ENCODE results near the gene UBE2G1. TPM values are rescaled to one million over a fixed set of nuclear protein-coding genes. Genes with fewer than 3 reads are reported as not detected.

UBE2G1 gene
- total and polyA plus RNA-seq, 5 experiments from 2014 or later: 42.7 to 64.5 (median 56.5) TPM

DNA sequence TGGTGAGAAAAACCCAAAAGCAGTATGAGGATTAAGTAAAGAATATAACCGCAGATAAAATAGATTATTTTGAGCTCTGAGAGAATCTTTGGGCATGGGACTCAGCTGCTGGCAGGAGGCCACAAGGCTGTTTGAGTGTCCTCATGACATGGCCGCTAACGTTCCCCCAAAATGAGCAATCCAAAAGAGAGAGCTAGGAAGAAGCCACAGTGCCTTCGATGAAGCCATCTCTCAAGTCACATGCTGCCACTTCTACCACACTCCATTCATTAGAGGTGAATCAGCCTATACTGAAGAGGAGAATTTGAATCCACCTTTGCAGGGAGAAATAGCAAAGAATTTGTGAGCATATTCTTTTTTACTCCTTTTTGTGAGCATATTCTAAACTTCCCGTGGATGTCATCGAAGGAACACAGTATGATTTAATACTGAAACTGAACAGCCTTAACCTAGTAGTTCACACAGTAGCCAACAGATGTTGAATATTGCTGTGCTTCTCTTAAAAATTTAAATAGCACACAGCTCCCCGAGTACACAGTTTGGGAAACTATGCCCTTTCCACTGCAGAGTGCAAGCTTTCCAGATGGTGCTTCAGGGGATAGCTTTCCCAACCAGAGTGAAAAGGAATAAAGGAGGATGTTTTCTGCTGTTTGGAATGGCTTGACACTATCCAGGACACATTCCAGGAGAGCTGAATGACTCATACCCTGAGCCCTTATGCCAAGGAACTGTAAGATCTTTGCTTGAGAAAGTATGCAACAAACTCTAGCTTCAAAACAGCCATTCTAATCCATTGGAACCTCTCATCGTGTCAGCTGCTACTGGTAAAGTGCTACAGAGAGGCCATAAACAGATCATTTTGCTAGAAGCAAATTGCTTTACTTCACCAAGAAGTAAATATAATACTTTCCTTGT, 136.6 kb downstream of the UBE2G1 start:
- peak overlapping the region in 2 of 10 donors; percentile 12 to 28 for H3K27ac Mint-ChIP-seq
- no peaks in the 10 kb centered on the region for H3K27me3 Mint-ChIP-seq
- H3K9me3 Mint-ChIP-seq: no peaks in the 10 kb centered on the region
- peaks cover 4 to 30% (median 18%) of the 10 kb centered on the region in 4 donors for H3K4me1 Mint-ChIP-seq
- POLR2A ChIA-PET: no interaction called here
- ATAC-seq (no peak), DNase-seq (no peak)
- H3K36me3 Mint-ChIP-seq: peaks cover 0 to 66% (median 7%) of the 10 kb centered on the region in 3 donors
- no peak overlapping the region for H3K4me3 Mint-ChIP-seq

- Mint-ChIP-seq H3K4me3 (no peak overlapping the region), H3K4me1 (no peaks in the 10 kb centered on the region), H3K9me3 (no peaks in the 10 kb centered on the region), H3K27ac (no peak overlapping the region), H3K27me3 (no peaks in the 10 kb centered on the region), H3K36me3 (peaks cover 0 to 39% (median 4%) of the 10 kb centered on the region in 3 donors)
- DNase-seq (no peak), ATAC-seq (no peak)
- POLR2A ChIA-PET: no interaction called here
These were observed 144.4 kb downstream of the UBE2G1 start for GRCh38 chr17:4221899-4222659.

DNA sequence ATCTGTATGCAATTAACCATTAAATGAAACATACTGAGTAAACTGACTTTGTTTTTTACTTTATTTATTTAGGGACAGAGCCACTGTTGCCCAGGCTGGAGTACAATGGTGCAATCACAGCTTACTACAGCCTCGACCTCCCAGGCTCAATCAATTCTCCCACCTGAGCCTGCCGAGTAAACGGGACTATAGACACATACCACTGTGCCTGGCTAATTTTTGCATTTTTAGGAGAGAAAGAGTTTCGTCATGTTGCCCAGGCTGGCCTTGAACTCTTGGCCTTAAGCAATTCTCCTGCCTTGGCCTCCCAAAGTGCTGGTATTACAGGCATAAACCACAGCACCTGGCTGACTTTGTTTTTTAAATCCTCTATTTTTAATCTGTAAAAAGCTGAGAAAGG, 145.3 kb downstream of the UBE2G1 start:
- no peaks in the 10 kb centered on the region for H3K4me1 Mint-ChIP-seq
- POLR2A ChIA-PET: no interaction called here
- peak overlapping the region in 1 of 10 donors; percentile 41 for H3K27ac Mint-ChIP-seq
- ATAC-seq: no peak
- no peak overlapping the region for H3K4me3 Mint-ChIP-seq
- H3K9me3 Mint-ChIP-seq: no peaks in the 10 kb centered on the region
- H3K36me3 Mint-ChIP-seq: peaks cover 0 to 39% (median 4%) of the 10 kb centered on the region in 3 donors
- no peak for DNase-seq
- no peaks in the 10 kb centered on the region for H3K27me3 Mint-ChIP-seq

DNA sequence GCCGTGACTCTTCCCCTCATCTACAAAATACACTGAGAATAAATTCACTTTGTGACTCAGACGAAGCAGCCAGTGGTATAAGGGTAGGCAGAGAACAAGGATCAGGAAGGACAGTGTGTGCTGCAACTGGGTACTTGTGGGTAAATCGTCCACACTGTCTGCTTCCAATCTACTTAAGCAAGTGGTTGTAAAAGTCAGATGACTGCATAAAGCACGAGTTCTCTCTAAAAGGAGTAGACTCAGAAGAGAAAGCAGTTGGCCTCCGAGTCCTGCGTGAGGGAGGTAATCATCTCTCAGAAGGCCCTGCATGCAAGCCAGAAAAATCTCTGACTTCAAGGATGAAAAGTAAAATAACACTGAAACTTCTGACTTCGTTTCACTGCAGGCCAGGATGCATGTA, 145.8 kb downstream of the UBE2G1 start:
- no peak for ATAC-seq
- H3K27ac Mint-ChIP-seq: peak overlapping the region in 3 of 10 donors; percentile 6 to 36 (median 28)

More for the DNA sequence above, 145.8 kb downstream of the UBE2G1 start:
- POLR2A ChIA-PET: no interaction called here
- DNase-seq: no peak
- no peaks in the 10 kb centered on the region for H3K27me3 Mint-ChIP-seq
- peaks cover 0 to 1% (median under 1%) of the 10 kb centered on the region in 4 donors for H3K4me1 Mint-ChIP-seq
- no peak overlapping the region for H3K4me3 Mint-ChIP-seq
- no peaks in the 10 kb centered on the region for H3K9me3 Mint-ChIP-seq
- H3K36me3 Mint-ChIP-seq: peaks cover 0 to 41% (median 4%) of the 10 kb centered on the region in 3 donors

Other genes with a start within 250 kb of the UBE2G1 start
- gene ZZEF1, start 223.6 kb downstream of the UBE2G1 start, total RNA-seq: 10 to 100 TPM; 89.2 to 91.2 TPM
- gene ZZEF1, start 223.6 kb downstream of the UBE2G1 start, polyA plus RNA-seq: 1 to 10 TPM; 3.5 to 7.5 (median 3.7) TPM
- gene CYB5D2, start 223.5 kb downstream of the UBE2G1 start, total RNA-seq: 10 to 100 TPM; 11.1 to 13.0 TPM
- 10 to 100 TPM; 13.7 to 17.3 (median 17.1) TPM for gene CYB5D2, start 223.5 kb downstream of the UBE2G1 start, polyA plus RNA-seq
- gene ANKFY1, start 102.7 kb downstream of the UBE2G1 start, total RNA-seq: 10 to 100 TPM; 65.0 to 68.9 TPM
- gene ANKFY1, start 102.7 kb downstream of the UBE2G1 start, polyA plus RNA-seq: 10 to 100 TPM in 1 of 3 donors, 1 to 10 TPM in 2; 9.9 to 13.7 (median 10.0) TPM
- 1 to 10 TPM; 4.3 to 6.1 TPM for gene SPNS3, start 67.3 kb upstream of the UBE2G1 start, total RNA-seq
- gene SPNS3, start 67.3 kb upstream of the UBE2G1 start, polyA plus RNA-seq: 10 to 100 TPM; 11.6 to 18.9 (median 13.7) TPM
- gene SPNS2, start 132.2 kb upstream of the UBE2G1 start, total RNA-seq: under 1 TPM; 0.44 to 0.47 TPM
- under 1 TPM; 0.53 to 0.63 (median 0.55) TPM for gene SPNS2, start 132.2 kb upstream of the UBE2G1 start, polyA plus RNA-seq
- 10 to 100 TPM; 84.4 to 88.6 TPM for gene MYBBP1A, start 188.7 kb upstream of the UBE2G1 start, total RNA-seq
- 10 to 100 TPM; 14.0 to 45.7 (median 28.7) TPM for gene MYBBP1A, start 188.7 kb upstream of the UBE2G1 start, polyA plus RNA-seq
- not detected for gene GGT6, start 193.9 kb upstream of the UBE2G1 start, total RNA-seq
- not detected for gene GGT6, start 193.9 kb upstream of the UBE2G1 start, polyA plus RNA-seq
- gene SMTNL2, start 217.9 kb upstream of the UBE2G1 start, total RNA-seq: not detected
- gene SMTNL2, start 217.9 kb upstream of the UBE2G1 start, polyA plus RNA-seq: not detected

Data from naive thymus-derived CD8-positive, alpha-beta T cell (primary cell).